A549 (cell line): ENCODE data around the gene ZSWIM1. TPM values are rescaled to one million over a fixed set of nuclear protein-coding genes. Genes with fewer than 3 reads are reported as not detected.
"Not testable (repeated sequence)": the region's sequence is repeated elsewhere in the genome, so short reads cannot be mapped to it uniquely, and the experiment has no call there.

Source experiments
- ATAC-seq, 2 experiments: fragments of 200-7000 bp in 1 of 2; fragments of >200 bp in 1 of 2; cut with Nextera tagmentation in 1 of 2; cut with Tn5 transposase in 1 of 2; 3 replicates each; pipeline versions ENCODE4 v1.8.0 to v1.9.1; 2018 to 2020; ENCODE audit warnings: mild to moderate bottlenecking in 1 of 2, moderate library complexity in 1 of 2
- CTCF ChIA-PET: fragments of 300-600 bp; sonication (Branson Sonifier 250); formaldehyde crosslinking; extraction: SDS; loops from one replicate; lab custom pipeline; 2021; ENCODE audit warnings: antibody characterized with exemption, inconsistent platforms; lab: Yijun Ruan, JAX
- POLR2A ChIA-PET: fragments of 350-600 bp; formaldehyde crosslinking; extraction: SDS; loops from one replicate; lab custom pipeline; 2021; ENCODE audit warnings: antibody characterized with exemption, inconsistent platforms; lab: Yijun Ruan, JAX
- DNase-seq, 2 experiments: peaks; one replicate each; pipeline versions ENCODE4 v3.0.0 to v3.0.0-alpha.2; 2011 to 2016; ENCODE audit warnings: low read depth in 1 of 2, low spot score in 1 of 2
- FAIRE-seq: peaks from 2 replicates; lab custom pipeline; 2011; peaks lifted over from hg19 to GRCh38; lab: Jason Lieb, UNC
- H3K27ac ChIP-seq, 2 experiments: fragments of >200 bp; sonication (Bioruptor Twin); formaldehyde crosslinking; 3 replicates each; pipeline ENCODE4 v1.5.1; 2016 to 2017
- H3K4me1 ChIP-seq: fragments of >200 bp; sonication (Bioruptor Twin); formaldehyde crosslinking; 3 replicates; pipeline ENCODE4 v1.6.1; 2016
- H3K4me2 ChIP-seq: fragments of >200 bp; sonication (Bioruptor Twin); formaldehyde crosslinking; 3 replicates; pipeline ENCODE4 v1.6.1; 2016
- H3K4me3 ChIP-seq: fragments of >200 bp; sonication (Bioruptor Twin); formaldehyde crosslinking; 3 replicates; pipeline ENCODE4 v1.5.1; 2016
- H3K9me3 ChIP-seq: fragments of >200 bp; sonication (Bioruptor Twin); formaldehyde crosslinking; 3 replicates; pipeline ENCODE4 v1.6.1; 2016
- CBX2 ChIP-seq: fragments of 200-600 bp; sonication (generic); IDR thresholded peaks from 2 replicates; pipeline ENCODE4 v1.6.1; 2016; ENCODE audit warnings: low read depth, mild to moderate bottlenecking, borderline replicate concordance
- EHMT2 ChIP-seq: fragments of 200-600 bp; sonication (generic); IDR thresholded peaks from 2 replicates; pipeline ENCODE4 v1.6.1; 2016; ENCODE audit warnings: antibody characterized with exemption, low read depth, mild to moderate bottlenecking, moderate library complexity
- FOSL2 ChIP-seq, 2 experiments: fragments of 450-650 bp in 1 of 2; fragments of >200 bp in 1 of 2; sonication (Bioruptor Twin) in 1 of 2; formaldehyde crosslinking; IDR thresholded peaks; 2 replicates each; pipeline versions ENCODE4 v1.5.0 to v1.6.1; 2016 to 2020; ENCODE audit warnings: mild to moderate bottlenecking in 1 of 2, moderate library complexity in 1 of 2
- HDAC2 ChIP-seq: fragments of 200-600 bp; sonication (generic); IDR thresholded peaks from 2 replicates; pipeline ENCODE4 v1.6.1; 2016
- HOXB13 ChIP-seq: fragments of 250-450 bp; sonication (Bioruptor Pico); IDR thresholded peaks from 2 replicates; pipeline ENCODE4 v1.5.0; 2020; ENCODE audit warnings: low read depth, mild to moderate bottlenecking, moderate library complexity
- HOXB5 ChIP-seq: fragments of 250-450 bp; sonication (Bioruptor Pico); IDR thresholded peaks from 2 replicates; pipeline ENCODE4 v1.5.0; 2020; ENCODE audit warnings: mild to moderate bottlenecking, moderate library complexity
- RCOR1 ChIP-seq: fragments of 150-350 bp; IDR thresholded peaks from 2 replicates; pipeline ENCODE4 v1.6.1; 2014; ENCODE audit warnings: antibody characterized with exemption, low read length, low read depth
- SMC3 ChIP-seq: fragments of >200 bp; sonication (Bioruptor Twin); formaldehyde crosslinking; IDR thresholded peaks from 3 replicates; pipeline ENCODE4 v1.6.1; 2018; ENCODE audit warnings: inconsistent platforms
- TFCP2L1 ChIP-seq: fragments of 250-450 bp; sonication (Bioruptor Pico); IDR thresholded peaks from 2 replicates; pipeline ENCODE4 v1.5.0; 2021; ENCODE audit warnings: mild to moderate bottlenecking
- ZC3H11A ChIP-seq: fragments of 450-650 bp; IDR thresholded peaks from 2 replicates; pipeline ENCODE4 v1.6.1; 2014; ENCODE audit warnings: antibody characterized with exemption, mild to moderate bottlenecking
- ZFP36 ChIP-seq: fragments of 450-650 bp; IDR thresholded peaks from 2 replicates; pipeline ENCODE4 v1.6.1; 2014; ENCODE audit warnings: borderline replicate concordance; ENCODE audit not compliant: partially characterized antibody
- WGBS: methylation state at CpG from one replicate; pipeline ENCODE4 v1.1.6; 2017; ENCODE audit errors: missing lambda C conversion rate; 5-methylcytosine and 5-hydroxymethylcytosine counted together
- polyA plus RNA-seq, 4 experiments: library from polyadenylated mRNA; depleted of rRNA in 3 of 4; stranded (reverse); fragments of >200 nt; fragmentation: RNase III in 1 of 4; extraction: RNeasy Plus Mini Kit Qiagen cat#74134 plus additional on column Dnase treatment in 1 of 4; gene quantifications; 2 replicates in 3 of 4; 3 replicates in 1 of 4; pipeline ENCODE4 v1.2.3, GENCODE V29; 2011 to 2017
- TF ChIP-seq, protein P1 (sequence below): IDR thresholded peaks from 2 replicates; pipeline ENCODE4 v1.6.1; 2012; ENCODE audit warnings: low read depth, borderline replicate concordance
- TF ChIP-seq, protein P2 (sequence below): fragments of >200 bp; sonication (Bioruptor Twin); formaldehyde crosslinking; IDR thresholded peaks from 3 replicates; pipeline ENCODE4 v1.5.1; 2016
- TF ChIP-seq, protein P3 (sequence below): fragments of 150-350 bp; IDR thresholded peaks from 2 replicates; pipeline ENCODE4 v1.6.1; 2014; ENCODE audit warnings: low read depth, mild to moderate bottlenecking, low read length

ZSWIM1 gene
- polyA plus RNA-seq, 2 of the 4 experiments (the other 2 are of a cell fraction), result 4.7 to 6.6 TPM

DNA sequence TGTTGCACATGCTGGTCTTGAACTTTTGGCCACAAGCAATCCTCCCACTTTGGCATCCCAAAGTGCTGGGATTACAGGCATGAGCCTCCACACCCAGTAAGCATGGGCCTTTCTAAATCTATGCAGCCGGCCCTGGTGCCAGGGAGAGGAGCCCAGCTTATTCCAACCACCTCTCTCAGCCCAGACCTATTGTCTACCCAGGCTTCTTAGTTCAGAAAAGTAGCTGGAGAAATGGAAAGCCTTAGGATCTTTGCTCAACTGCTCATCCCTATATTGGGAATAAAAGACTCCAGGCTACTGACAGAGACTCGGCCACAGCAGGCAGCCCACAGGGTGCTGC, 45.7 kb downstream of the ZSWIM1 start (continued):
- TF ChIP-seq, protein P1, sequence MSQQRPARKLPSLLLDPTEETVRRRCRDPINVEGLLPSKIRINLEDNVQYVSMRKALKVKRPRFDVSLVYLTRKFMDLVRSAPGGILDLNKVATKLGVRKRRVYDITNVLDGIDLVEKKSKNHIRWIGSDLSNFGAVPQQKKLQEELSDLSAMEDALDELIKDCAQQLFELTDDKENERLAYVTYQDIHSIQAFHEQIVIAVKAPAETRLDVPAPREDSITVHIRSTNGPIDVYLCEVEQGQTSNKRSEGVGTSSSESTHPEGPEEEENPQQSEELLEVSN, result no peak
- TF ChIP-seq FOSL2 (IDR thresholded peaks at IDR 0.05), result no peak
- TF ChIP-seq FOSL2 (CRISPR knock-in tag; IDR thresholded peaks at IDR 0.05), result no peak
- TF ChIP-seq ZFP36, result no peak
- no peak for TF ChIP-seq RCOR1
- TF ChIP-seq TFCP2L1, result no peak
- no peak for TF ChIP-seq HOXB13 (CRISPR knock-in tag)
- TF ChIP-seq, protein P2, sequence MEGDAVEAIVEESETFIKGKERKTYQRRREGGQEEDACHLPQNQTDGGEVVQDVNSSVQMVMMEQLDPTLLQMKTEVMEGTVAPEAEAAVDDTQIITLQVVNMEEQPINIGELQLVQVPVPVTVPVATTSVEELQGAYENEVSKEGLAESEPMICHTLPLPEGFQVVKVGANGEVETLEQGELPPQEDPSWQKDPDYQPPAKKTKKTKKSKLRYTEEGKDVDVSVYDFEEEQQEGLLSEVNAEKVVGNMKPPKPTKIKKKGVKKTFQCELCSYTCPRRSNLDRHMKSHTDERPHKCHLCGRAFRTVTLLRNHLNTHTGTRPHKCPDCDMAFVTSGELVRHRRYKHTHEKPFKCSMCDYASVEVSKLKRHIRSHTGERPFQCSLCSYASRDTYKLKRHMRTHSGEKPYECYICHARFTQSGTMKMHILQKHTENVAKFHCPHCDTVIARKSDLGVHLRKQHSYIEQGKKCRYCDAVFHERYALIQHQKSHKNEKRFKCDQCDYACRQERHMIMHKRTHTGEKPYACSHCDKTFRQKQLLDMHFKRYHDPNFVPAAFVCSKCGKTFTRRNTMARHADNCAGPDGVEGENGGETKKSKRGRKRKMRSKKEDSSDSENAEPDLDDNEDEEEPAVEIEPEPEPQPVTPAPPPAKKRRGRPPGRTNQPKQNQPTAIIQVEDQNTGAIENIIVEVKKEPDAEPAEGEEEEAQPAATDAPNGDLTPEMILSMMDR, result no peak
- no peak for TF ChIP-seq SMC3
- TF ChIP-seq, protein P3, sequence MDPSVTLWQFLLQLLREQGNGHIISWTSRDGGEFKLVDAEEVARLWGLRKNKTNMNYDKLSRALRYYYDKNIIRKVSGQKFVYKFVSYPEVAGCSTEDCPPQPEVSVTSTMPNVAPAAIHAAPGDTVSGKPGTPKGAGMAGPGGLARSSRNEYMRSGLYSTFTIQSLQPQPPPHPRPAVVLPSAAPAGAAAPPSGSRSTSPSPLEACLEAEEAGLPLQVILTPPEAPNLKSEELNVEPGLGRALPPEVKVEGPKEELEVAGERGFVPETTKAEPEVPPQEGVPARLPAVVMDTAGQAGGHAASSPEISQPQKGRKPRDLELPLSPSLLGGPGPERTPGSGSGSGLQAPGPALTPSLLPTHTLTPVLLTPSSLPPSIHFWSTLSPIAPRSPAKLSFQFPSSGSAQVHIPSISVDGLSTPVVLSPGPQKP, result no peak
- no peak for TF ChIP-seq HOXB5 (CRISPR knock-in tag)

DNA sequence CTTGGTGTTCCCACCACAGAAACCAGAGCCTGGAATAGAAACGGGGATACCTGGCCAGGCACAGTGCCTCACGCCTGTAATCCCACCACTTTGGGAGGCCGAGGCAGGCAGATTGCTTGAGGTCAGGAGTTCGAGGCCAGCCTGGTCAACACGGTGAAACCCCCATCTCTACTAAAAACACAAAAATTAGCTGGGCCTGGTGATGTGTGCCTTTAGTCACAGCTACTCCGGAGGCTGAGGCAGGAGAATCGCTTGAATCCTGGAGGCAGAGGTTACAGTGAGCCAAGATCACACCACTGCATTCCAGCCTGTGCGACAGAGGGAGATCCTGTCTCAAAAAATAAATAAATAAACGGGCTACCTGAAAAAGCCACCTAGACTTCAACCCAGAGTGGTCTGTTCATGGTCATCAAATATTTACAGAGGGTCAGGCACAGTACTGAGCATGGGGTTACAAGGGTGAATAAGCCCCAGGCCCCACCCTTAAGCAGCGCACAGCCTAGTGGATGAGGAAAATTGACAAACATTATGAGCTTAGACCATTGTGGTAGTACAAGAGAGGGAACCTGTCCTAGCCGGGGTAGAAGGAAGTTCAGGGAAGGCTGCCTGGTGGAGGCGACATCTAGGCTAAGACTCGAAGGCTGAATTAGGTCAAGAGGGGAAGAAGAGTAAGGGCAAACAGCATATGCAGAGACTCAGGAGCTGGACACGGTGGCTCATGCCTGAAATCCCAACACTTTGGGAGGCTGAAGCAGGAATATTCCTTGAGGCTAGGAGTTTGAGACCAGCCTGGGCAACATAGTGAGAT, 46.2 kb downstream of the ZSWIM1 start:
- Histone ChIP-seq H3K4me1 (no peaks in the 10 kb centered on the region), H3K9me3 (no peaks in the 10 kb centered on the region), H3K27ac (no peak overlapping the region), H3K4me3 (no peak overlapping the region), H3K4me2 (no peak overlapping the region)
- CTCF ChIA-PET, result interaction anchor here (0.8 to 1.5 kb wide), 3 partner anchors 17 to 102 kb away, joined by 3 read pairs; no protein-coding TSS in a partner anchor
- 56% methylated on average over 14 of the region's 14 CpGs for WGBS
- no peak for FAIRE-seq
- ATAC-seq, result peak; percentile 22 to 40; a peak in 4 of 6 replicates
- DNase-seq, result no peak
- TF ChIP-seq CBX2 (no peak), ZFP36 (peak; percentile 12), HDAC2 (no peak), ZC3H11A (no peak), EHMT2 (no peak), RCOR1 (no peak)
- TF ChIP-seq, all 56 proteins: peak for 1
- POLR2A ChIA-PET, result no interaction called here

DNA sequence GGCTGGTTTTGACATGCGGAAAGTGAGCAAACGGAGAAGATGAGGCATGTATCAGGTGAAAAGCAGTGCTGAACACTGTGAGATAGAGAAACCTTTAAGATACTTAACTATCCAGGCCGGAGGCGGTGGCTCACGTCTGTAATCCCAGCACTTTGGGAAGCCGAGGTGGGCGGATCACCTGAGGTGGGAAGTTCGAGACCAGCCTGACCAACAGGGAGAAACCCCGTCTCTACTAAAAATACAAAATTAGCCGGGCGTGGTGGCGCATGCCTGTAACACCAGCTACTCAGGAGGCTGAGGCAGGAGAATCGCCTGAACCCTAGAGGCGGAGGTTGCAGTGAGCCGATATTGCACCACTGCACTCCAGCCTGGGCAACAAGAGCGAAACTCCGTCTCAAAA, 50.7 kb downstream of the ZSWIM1 start:
- H3K4me2 ChIP-seq, H3K4me3 ChIP-seq, H3K9me3 ChIP-seq, FAIRE-seq, DNase-seq, ATAC-seq, H3K27ac ChIP-seq: not testable (repeated sequence)
- CTCF ChIA-PET, result interaction anchor here (0.9 to 2.3 kb wide), 4 partner anchors 9 to 39 kb away, joined by 3 to 6 read pairs (median 4); no protein-coding TSS in a partner anchor
- POLR2A ChIA-PET, result interaction anchor here (0.7 kb wide), 1 partner anchor 302 kb away, joined by 4 read pairs; no protein-coding TSS in a partner anchor
- WGBS, result 92% methylated on average over 17 of the region's 17 CpGs
- H3K4me1 ChIP-seq, result peaks cover 15% of the 10 kb centered on the region
